IMR-90 (cell line): ENCODE results near the gene ZBTB8OS. TPM values are rescaled to one million over a fixed set of nuclear protein-coding genes. Genes with fewer than 3 reads are reported as not detected.
A peak's percentile ranks its signal among the peaks of the same experiment; 100 is the strongest.

Experiments used
- ATAC-seq: fragments of 200-7000 bp; cut with Tn5 transposase; 2 replicates; pipeline ENCODE4 v1.9.1; 2020; ENCODE audit warnings: low read depth, mild to moderate bottlenecking, moderate library complexity
- BruUV-seq: library from RNA; stranded (reverse); fragments of 400-500 nt; replicated peaks from 2 replicates; lab custom pipeline; 2021; lab: Mats Ljungman, UMichigan
- CTCF ChIA-PET: fragments of 300-600 bp; formaldehyde crosslinking; extraction: SDS; loops from one replicate; lab custom pipeline; 2021; ENCODE audit warnings: antibody characterized with exemption; lab: Yijun Ruan, JAX
- POLR2A ChIA-PET: fragments of 300-600 bp; sonication (Branson Sonifier 250); formaldehyde crosslinking; loops from one replicate; lab custom pipeline; 2022; ENCODE audit warnings: antibody characterized with exemption; ENCODE audit not compliant: unreplicated experiment; lab: Charles Lee
- DNase-seq: peaks from one replicate; pipeline ENCODE4 v3.0.0; 2013
- H2AFZ ChIP-seq: replicated peaks from 2 replicates; pipeline ENCODE3; 2013; ENCODE audit warnings: low read length, mild to moderate bottlenecking; ENCODE audit not compliant: poor library complexity
- H2AK5ac ChIP-seq: 2 replicates; pipeline ENCODE4 v1.6.1; 2013; ENCODE audit warnings: low read depth, low read length, inconsistent platforms
- H2AK9ac ChIP-seq: replicated peaks from 2 replicates; pipeline ENCODE3; 2013; ENCODE audit warnings: mild to moderate bottlenecking, low read depth, low read length, moderate library complexity; ENCODE audit not compliant: poor library complexity
- H2BK120ac ChIP-seq: 2 replicates; pipeline ENCODE4 v1.6.1; 2013; ENCODE audit warnings: low read depth, low read length, inconsistent platforms
- H2BK15ac ChIP-seq: 3 replicates; pipeline ENCODE4 v1.6.1; 2013; ENCODE audit warnings: low read depth, low read length, inconsistent platforms
- H2BK20ac ChIP-seq: 2 replicates; pipeline ENCODE4 v1.6.1; 2013; ENCODE audit warnings: low read depth, mild to moderate bottlenecking, inconsistent platforms, low read length, moderate library complexity
- H2BK5ac ChIP-seq: 2 replicates; pipeline ENCODE4 v1.6.1; 2013; ENCODE audit warnings: mild to moderate bottlenecking, low read depth, low read length, inconsistent platforms; ENCODE audit not compliant: poor library complexity, severe bottlenecking
- H3K14ac ChIP-seq: replicated peaks from 2 replicates; pipeline ENCODE4 v1.6.1; 2013; ENCODE audit warnings: low read depth, low read length, inconsistent platforms
- H3K18ac ChIP-seq: 2 replicates; pipeline ENCODE4 v1.6.1; 2013; ENCODE audit warnings: low read depth, low read length, control low read depth
- H3K23ac ChIP-seq: 2 replicates; pipeline ENCODE4 v1.6.1; 2013; ENCODE audit warnings: low read depth, low read length, inconsistent platforms
- H3K27ac ChIP-seq: 2 replicates; pipeline ENCODE4 v1.5.1; 2013; ENCODE audit warnings: mild to moderate bottlenecking, control low read depth, low read length; ENCODE audit not compliant: insufficient read depth
- H3K27me3 ChIP-seq: 2 replicates; pipeline ENCODE4 v1.6.1; 2013; ENCODE audit warnings: low read length; ENCODE audit not compliant: control insufficient read depth, insufficient read depth
- H3K36me3 ChIP-seq: 2 replicates; pipeline ENCODE4 v1.6.1; 2013; ENCODE audit warnings: low read length, mixed read lengths; ENCODE audit not compliant: control insufficient read depth, insufficient read depth
- H3K4ac ChIP-seq: 2 replicates; pipeline ENCODE4 v1.6.1; 2013; ENCODE audit warnings: low read depth, low read length, inconsistent platforms
- H3K4me1 ChIP-seq: 2 replicates; pipeline ENCODE4 v1.6.1; 2013; ENCODE audit warnings: low read length, mixed read lengths; ENCODE audit not compliant: control insufficient read depth, insufficient read depth
- H3K4me2 ChIP-seq: 2 replicates; pipeline ENCODE4 v1.6.1; 2013; ENCODE audit warnings: low read depth, mild to moderate bottlenecking, control low read depth, low read length, moderate library complexity
- H3K4me3 ChIP-seq: 2 replicates; pipeline ENCODE4 v1.5.1; 2013; ENCODE audit warnings: low read depth, mild to moderate bottlenecking, control low read depth, low read length, moderate library complexity; ENCODE audit not compliant: insufficient read depth
- H3K56ac ChIP-seq: 2 replicates; pipeline ENCODE4 v1.6.1; 2013; ENCODE audit warnings: low read length, inconsistent platforms; ENCODE audit not compliant: insufficient read depth; ENCODE audit errors: extremely low read depth
- H3K79me1 ChIP-seq, 2 experiments: 2 replicates each; pipeline ENCODE4 v1.6.1; 2013; ENCODE audit warnings: low read length in 2 of 2, inconsistent platforms in 1 of 2, low read depth in 1 of 2
- H3K9ac ChIP-seq: 2 replicates; pipeline ENCODE4 v1.6.1; 2013; ENCODE audit warnings: low read depth, low read length, control low read depth
- H3K9me1 ChIP-seq: 2 replicates; pipeline ENCODE4 v1.6.1; 2013; ENCODE audit warnings: low read length, inconsistent platforms; ENCODE audit not compliant: insufficient read depth
- H3K9me3 ChIP-seq: 2 replicates; pipeline ENCODE4 v1.6.1; 2013; ENCODE audit warnings: low read length; ENCODE audit not compliant: control insufficient read depth, insufficient read depth
- H4K20me1 ChIP-seq: 2 replicates; pipeline ENCODE4 v1.6.1; 2013; ENCODE audit warnings: low read length, inconsistent platforms; ENCODE audit not compliant: insufficient read depth
- H4K5ac ChIP-seq: 2 replicates; pipeline ENCODE4 v1.6.1; 2013; ENCODE audit warnings: mild to moderate bottlenecking, low read depth, low read length, control low read depth
- H4K8ac ChIP-seq, 2 experiments: 2 replicates each; pipeline ENCODE4 v1.6.1; 2013; ENCODE audit warnings: low read depth in 2 of 2, low read length in 2 of 2, control low read depth in 1 of 2, inconsistent platforms in 1 of 2
- H4K91ac ChIP-seq: 2 replicates; pipeline ENCODE4 v1.6.1; 2013; ENCODE audit warnings: low read depth, low read length, inconsistent platforms; ENCODE audit not compliant: insufficient read depth
- BHLHE40 ChIP-seq: fragments of 150-350 bp; IDR thresholded peaks from 2 replicates; pipeline ENCODE4 v1.6.1; 2016; ENCODE audit warnings: mild to moderate bottlenecking, low read depth, low read length
- MAFK ChIP-seq: IDR thresholded peaks from 2 replicates; pipeline ENCODE4 v1.6.1; 2012; ENCODE audit warnings: low read depth, low read length, improper control_type of control experiment
- NFE2L2 ChIP-seq: fragments of 150-350 bp; IDR thresholded peaks from 2 replicates; pipeline ENCODE4 v1.6.1; 2016; ENCODE audit warnings: low read depth, mild to moderate bottlenecking, low read length
- POLR2A ChIP-seq: IDR thresholded peaks from 2 replicates; pipeline ENCODE4 v1.6.1; 2012; ENCODE audit warnings: mild to moderate bottlenecking, low read depth, low read length
- RAD21 ChIP-seq: IDR thresholded peaks from 2 replicates; pipeline ENCODE4 v1.6.1; 2012; ENCODE audit warnings: low read length, improper control_type of control experiment
- SMC3 ChIP-seq: fragments of 150-350 bp; IDR thresholded peaks from 2 replicates; pipeline ENCODE4 v1.6.1; 2016; ENCODE audit warnings: low read depth, mild to moderate bottlenecking, antibody characterized with exemption, low read length, moderate library complexity
- WGBS, 2 experiments: methylation state at CpG; one replicate each; pipeline versions ENCODE4 v1.1.5 to v1.1.7; 2013; ENCODE audit warnings: missing lambda C conversion rate in 2 of 2; ENCODE audit not compliant: insufficient read length in 1 of 2; ENCODE audit errors: extremely low coverage in 2 of 2; 5-methylcytosine and 5-hydroxymethylcytosine counted together
- dilution Hi-C: fragments of 300-500 bp; cut with HindIII; formaldehyde crosslinking; loops from one replicate; pipeline ENCODE4 v1.14.3; 2018; ENCODE audit warnings: low sequenced_read_pairs; ENCODE audit not compliant: unreplicated experiment
- in situ Hi-C: fragments of 300-500 bp; cut with MboI; formaldehyde crosslinking; loops from 3 replicates; pipeline ENCODE4 v1.14.3; 2019; ENCODE audit warnings: low sequenced_read_pairs, inconsistent platforms, mixed read lengths
- intact Hi-C: fragments of 100-400 bp; cut with micrococcal nuclease; formaldehyde crosslinking; loops from 2 replicates; pipeline ENCODE4 v1.10.0; 2022
- polyA plus RNA-seq, 3 experiments: library from polyadenylated mRNA; depleted of rRNA; stranded (reverse); fragments of >200 nt; gene quantifications; 2 replicates each; pipeline ENCODE4 v1.2.3, GENCODE V29; 2012; ENCODE audit warnings: low replicate concordance in 1 of 3
- total RNA-seq: library from RNA; depleted of rRNA; stranded (reverse); fragments of >200 nt; gene quantifications from 2 replicates; pipeline ENCODE4 v1.2.3, GENCODE V29; 2012
- TF ChIP-seq, protein P1 (sequence below): conservative IDR thresholded peaks from 2 replicates; pipeline ENCODE4 v1.5.1; 2012; ENCODE audit warnings: mild to moderate bottlenecking, low read depth, low read length, improper control_type of control experiment
- TF ChIP-seq, protein P2 (sequence below): fragments of 150-350 bp; IDR thresholded peaks from 2 replicates; pipeline ENCODE4 v1.6.1; 2017; ENCODE audit warnings: mild to moderate bottlenecking, antibody characterized with exemption, low read length, low read depth

The ZBTB8OS gene
- total and polyA plus RNA-seq, 2 of the 4 experiments (the other 2 are of a cell fraction), result 31.0 to 43.5 TPM

DNA sequence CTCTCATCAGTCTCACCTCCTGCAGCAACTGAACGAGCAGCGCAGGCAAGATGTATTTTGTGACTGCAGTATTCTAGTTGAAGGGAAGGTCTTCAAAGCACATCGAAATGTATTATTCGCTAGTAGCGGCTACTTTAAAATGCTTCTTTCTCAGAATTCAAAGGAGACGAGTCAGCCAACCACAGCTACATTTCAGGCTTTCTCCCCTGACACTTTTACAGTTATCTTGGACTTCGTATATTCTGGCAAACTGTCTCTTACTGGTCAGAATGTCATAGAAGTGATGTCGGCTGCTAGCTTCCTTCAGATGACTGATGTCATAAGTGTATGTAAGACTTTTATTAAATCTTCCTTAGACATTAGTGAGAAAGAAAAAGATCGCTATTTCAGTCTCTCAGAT, 57.4 kb downstream of the ZBTB8OS start:
- TF ChIP-seq MAFK (no peak), BHLHE40 (no peak), POLR2A (no peak), SMC3 (no peak), RAD21 (no peak), NFE2L2 (no peak)
- TF ChIP-seq, protein P1, sequence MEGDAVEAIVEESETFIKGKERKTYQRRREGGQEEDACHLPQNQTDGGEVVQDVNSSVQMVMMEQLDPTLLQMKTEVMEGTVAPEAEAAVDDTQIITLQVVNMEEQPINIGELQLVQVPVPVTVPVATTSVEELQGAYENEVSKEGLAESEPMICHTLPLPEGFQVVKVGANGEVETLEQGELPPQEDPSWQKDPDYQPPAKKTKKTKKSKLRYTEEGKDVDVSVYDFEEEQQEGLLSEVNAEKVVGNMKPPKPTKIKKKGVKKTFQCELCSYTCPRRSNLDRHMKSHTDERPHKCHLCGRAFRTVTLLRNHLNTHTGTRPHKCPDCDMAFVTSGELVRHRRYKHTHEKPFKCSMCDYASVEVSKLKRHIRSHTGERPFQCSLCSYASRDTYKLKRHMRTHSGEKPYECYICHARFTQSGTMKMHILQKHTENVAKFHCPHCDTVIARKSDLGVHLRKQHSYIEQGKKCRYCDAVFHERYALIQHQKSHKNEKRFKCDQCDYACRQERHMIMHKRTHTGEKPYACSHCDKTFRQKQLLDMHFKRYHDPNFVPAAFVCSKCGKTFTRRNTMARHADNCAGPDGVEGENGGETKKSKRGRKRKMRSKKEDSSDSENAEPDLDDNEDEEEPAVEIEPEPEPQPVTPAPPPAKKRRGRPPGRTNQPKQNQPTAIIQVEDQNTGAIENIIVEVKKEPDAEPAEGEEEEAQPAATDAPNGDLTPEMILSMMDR, result no peak
- TF ChIP-seq, protein P2, sequence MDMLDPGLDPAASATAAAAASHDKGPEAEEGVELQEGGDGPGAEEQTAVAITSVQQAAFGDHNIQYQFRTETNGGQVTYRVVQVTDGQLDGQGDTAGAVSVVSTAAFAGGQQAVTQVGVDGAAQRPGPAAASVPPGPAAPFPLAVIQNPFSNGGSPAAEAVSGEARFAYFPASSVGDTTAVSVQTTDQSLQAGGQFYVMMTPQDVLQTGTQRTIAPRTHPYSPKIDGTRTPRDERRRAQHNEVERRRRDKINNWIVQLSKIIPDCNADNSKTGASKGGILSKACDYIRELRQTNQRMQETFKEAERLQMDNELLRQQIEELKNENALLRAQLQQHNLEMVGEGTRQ, result no peak
- intact Hi-C loops (no loop called here), in situ Hi-C loops (no loop called here)

More for the DNA sequence above, 57.4 kb downstream of the ZBTB8OS start:
- WGBS, 2 experiments, result 100% methylated on average over 3 of the region's 9 CpGs; no CpG with 5 or more reads in 1 of the 2 experiments
- DNase-seq (peak; percentile 71), ATAC-seq (no peak; the same call in 1 of the 2 replicates)
- no peaks in the 10 kb centered on the region for H3K9me1 ChIP-seq
- H3K4ac ChIP-seq, result no peak overlapping the region
- H3K23ac ChIP-seq, result no peak overlapping the region
- no peak overlapping the region for H3K4me2 ChIP-seq
- H2AFZ ChIP-seq, result no peak overlapping the region
- H4K8ac ChIP-seq, result no peak overlapping the region
- ChIA-PET POLR2A (no interaction called here), CTCF (interaction anchor here (0.6 kb wide), 1 partner anchor 63 kb away, joined by 3 read pairs; no protein-coding TSS in a partner anchor)
- H3K27ac ChIP-seq, result no peak overlapping the region
- H3K9ac ChIP-seq, result no peak overlapping the region
- peaks cover 4% of the 10 kb centered on the region for H3K36me3 ChIP-seq
- BruUV-seq, result no TSS peak
- no peak overlapping the region for H2BK5ac ChIP-seq
- no peaks in the 10 kb centered on the region for H3K9me3 ChIP-seq
- H2AK9ac ChIP-seq, result no peak overlapping the region
- H3K4me1 ChIP-seq, result no peaks in the 10 kb centered on the region
- H3K27me3 ChIP-seq, result no peaks in the 10 kb centered on the region
- no peaks in the 10 kb centered on the region; a peak in 1 of 4 replicates for H3K79me1 ChIP-seq
- no peak overlapping the region for H3K4me3 ChIP-seq
- no peak overlapping the region for H3K18ac ChIP-seq
- H4K91ac ChIP-seq, result no peak overlapping the region
- no peak overlapping the region for H2BK120ac ChIP-seq
- dilution Hi-C loops, result no loop called here
- H2AK5ac ChIP-seq, result no peak overlapping the region
- no peak overlapping the region for H3K14ac ChIP-seq
- no peak overlapping the region for H3K56ac ChIP-seq
- no peak overlapping the region for H2BK15ac ChIP-seq
- no peak overlapping the region for H4K5ac ChIP-seq
- no peak overlapping the region for H2BK20ac ChIP-seq
- H4K20me1 ChIP-seq, result no peaks in the 10 kb centered on the region
